ENCODE results near the gene NUDCD2.
A peak's percentile ranks its signal among the peaks of the same experiment; 100 is the strongest.

NUDCD2 gene

GRCh38 chr5:163459819-163460561 is at the start of gene NUDCD2:
Gene NUDCD2 (minus strand): TSS chr5:163460102. CDS start chr5:163460050, 52 bp downstream.
- DNase-seq = peak; percentile 92 to 95

- DNase-seq = no peak
Measured at GRCh38 chr5:163509291-163509951, 49.5 kb upstream of the NUDCD2 start.

GRCh38 chr5:163508753-163509152 is 48.9 kb upstream of the NUDCD2 start:
- no peak for DNase-seq

GRCh38 chr5:163506726-163507125 is 46.8 kb upstream of the NUDCD2 start:
- no peak for DNase-seq

GRCh38 chr5:163506095-163506457 is 46.2 kb upstream of the NUDCD2 start:
- peak in 1 of 2 donors; percentile 24 for DNase-seq

GRCh38 chr5:163505368-163506094 is 45.6 kb upstream of the NUDCD2 start, which contains the start of gene MAT2B:
Gene MAT2B (plus strand): TSS chr5:163505619. CDS start chr5:163505687, 68 bp downstream.
- peak; percentile 94 to 96 for DNase-seq

GRCh38 chr5:163505049-163505367 is 45.1 kb upstream of the NUDCD2 start:
- no peak for DNase-seq

GRCh38 chr5:163504079-163504931 is 44.4 kb upstream of the NUDCD2 start:
- peak; percentile 39 to 57 for DNase-seq

- DNase-seq = peak; percentile 42 to 49
Measured at GRCh38 chr5:163503106-163504078, 43.5 kb upstream of the NUDCD2 start.

GRCh38 chr5:163502521-163502920 is 42.6 kb upstream of the NUDCD2 start:
- DNase-seq = no peak

- no peak for DNase-seq
Measured at GRCh38 chr5:163498886-163499285, 39.0 kb upstream of the NUDCD2 start.

GRCh38 chr5:163497315-163497714 is 37.4 kb upstream of the NUDCD2 start:
- no peak for DNase-seq

GRCh38 chr5:163496286-163496685 is 36.4 kb upstream of the NUDCD2 start:
- DNase-seq = no peak

GRCh38 chr5:163489745-163490075 is 29.8 kb upstream of the NUDCD2 start:
- no peak for DNase-seq

- no peak for DNase-seq
Measured at GRCh38 chr5:163489055-163489744, 29.3 kb upstream of the NUDCD2 start.

GRCh38 chr5:163478982-163479271 is 19.0 kb upstream of the NUDCD2 start:
- no peak for DNase-seq

- DNase-seq = no peak
Measured at GRCh38 chr5:163478126-163478981, 18.5 kb upstream of the NUDCD2 start.

GRCh38 chr5:163475411-163475810 is 15.5 kb upstream of the NUDCD2 start:
- DNase-seq = no peak

GRCh38 chr5:163473635-163474243 is 13.8 kb upstream of the NUDCD2 start:
- no peak for DNase-seq

- DNase-seq = no peak
Measured at GRCh38 chr5:163467682-163468081, 7.8 kb upstream of the NUDCD2 start.
